ENCODE results near the gene AGFG1.
A peak's percentile ranks its signal among the peaks of the same experiment; 100 is the strongest.
"Not testable (repeated sequence)": the region's sequence is repeated elsewhere in the genome, so short reads cannot be mapped to it uniquely, and the experiment has no call there.

AGFG1 gene

GRCh38 chr2:227551836-227552235 lies 79.9 kb downstream of the AGFG1 start:
- no peak for DNase-seq

- no peak for DNase-seq
Observed at GRCh38 chr2:227562581-227562980, 90.6 kb downstream of the AGFG1 start.

DNA sequence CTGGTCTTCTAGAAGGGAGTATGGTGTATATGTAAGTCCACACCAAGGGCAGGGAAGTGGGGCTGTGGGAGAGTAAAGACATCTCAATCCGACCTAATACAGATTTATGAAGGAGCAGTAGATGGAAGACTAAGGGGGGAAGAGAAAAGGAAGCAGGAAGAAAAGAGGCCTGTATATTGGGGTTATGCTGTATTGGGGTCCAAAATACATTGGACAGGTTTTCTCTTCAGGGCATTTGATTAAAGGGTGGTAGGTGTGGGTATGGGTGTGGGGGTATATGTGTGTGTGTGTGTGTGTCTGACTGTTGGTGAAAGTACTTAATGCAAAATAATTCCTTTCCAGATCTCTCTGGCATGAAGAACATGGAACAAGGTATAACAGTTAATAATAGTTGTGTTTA lies 93.1 kb downstream of the AGFG1 start:
- no peak for DNase-seq

- no peak for DNase-seq
Observed at GRCh38 chr2:227566012-227566411, 94.1 kb downstream of the AGFG1 start.

GRCh38 chr2:227568852-227569169 lies 96.9 kb downstream of the AGFG1 start:
- no peak for DNase-seq

- no peak for DNase-seq
Observed at GRCh38 chr2:227570615-227571014, 98.7 kb downstream of the AGFG1 start.

- DNase-seq = no peak
Observed at GRCh38 chr2:227576110-227576509, 104.2 kb downstream of the AGFG1 start.

DNA sequence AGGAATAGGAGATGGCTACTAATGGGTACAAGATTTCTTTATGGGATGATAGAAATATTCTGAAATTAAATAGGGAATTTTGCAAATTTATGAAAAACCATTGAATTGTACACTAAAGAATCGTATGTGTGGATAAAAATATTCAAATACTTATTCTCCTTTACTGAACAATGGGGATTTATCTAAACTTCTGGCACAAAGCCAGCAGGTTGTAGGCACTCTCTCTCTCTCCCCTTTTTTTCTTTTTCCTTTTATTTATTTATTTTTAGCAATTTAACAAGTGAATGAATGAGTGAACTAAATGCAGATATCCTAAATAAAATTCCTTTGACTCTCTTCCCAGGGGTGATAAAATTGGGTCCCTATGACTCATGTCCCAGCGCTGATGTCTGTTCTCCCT lies 104.9 kb downstream of the AGFG1 start:
- no peak for DNase-seq

GRCh38 chr2:227577555-227577954 lies 105.6 kb downstream of the AGFG1 start:
- no peak for DNase-seq

GRCh38 chr2:227578642-227579041 lies 106.7 kb downstream of the AGFG1 start:
- DNase-seq = peak; percentile 84

DNA sequence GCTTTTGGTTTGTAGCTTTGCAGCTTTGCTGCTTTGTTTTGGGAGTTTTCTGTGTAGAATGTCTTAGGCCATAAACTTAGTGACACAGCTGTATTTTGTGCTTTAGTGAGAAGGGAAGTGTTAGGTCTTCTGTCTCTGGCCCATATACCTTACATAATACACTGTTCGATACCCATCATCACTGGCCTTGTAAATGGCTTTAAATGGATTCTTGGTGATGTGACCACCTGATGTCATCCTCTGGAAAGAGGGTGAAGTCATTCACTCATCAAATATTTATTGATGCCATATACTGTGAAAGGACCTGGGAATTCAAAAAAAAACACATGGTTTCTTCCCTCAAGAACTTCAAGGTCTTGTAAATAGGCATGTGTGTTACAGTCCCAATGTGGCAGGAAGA lies 107.8 kb downstream of the AGFG1 start:
- no peak for DNase-seq

GRCh38 chr2:227582369-227582768 lies 110.4 kb downstream of the AGFG1 start:
- DNase-seq = no peak

- DNase-seq = no peak
Observed at GRCh38 chr2:227592694-227593387, 120.9 kb downstream of the AGFG1 start.

DNA sequence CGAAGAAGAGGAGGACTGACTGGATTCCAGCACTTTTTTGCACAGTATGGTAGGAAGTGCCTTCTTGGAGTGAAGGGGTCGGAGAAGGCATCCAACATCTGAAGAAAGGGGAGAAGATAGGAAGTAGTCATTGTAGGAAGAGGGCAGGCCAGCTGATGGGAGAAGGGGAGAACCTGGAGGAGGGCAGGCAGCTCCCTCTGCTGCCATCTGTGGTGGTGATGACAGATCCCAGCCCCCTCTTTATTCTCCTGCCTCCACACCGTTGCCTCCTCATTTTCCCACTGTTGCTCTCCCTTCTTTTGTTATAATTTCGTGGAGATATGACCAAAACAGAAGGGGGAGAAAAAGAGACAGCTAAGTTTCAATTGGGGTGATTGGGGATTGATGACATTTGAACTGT lies 123.8 kb downstream of the AGFG1 start:
- DNase-seq = no peak

DNA sequence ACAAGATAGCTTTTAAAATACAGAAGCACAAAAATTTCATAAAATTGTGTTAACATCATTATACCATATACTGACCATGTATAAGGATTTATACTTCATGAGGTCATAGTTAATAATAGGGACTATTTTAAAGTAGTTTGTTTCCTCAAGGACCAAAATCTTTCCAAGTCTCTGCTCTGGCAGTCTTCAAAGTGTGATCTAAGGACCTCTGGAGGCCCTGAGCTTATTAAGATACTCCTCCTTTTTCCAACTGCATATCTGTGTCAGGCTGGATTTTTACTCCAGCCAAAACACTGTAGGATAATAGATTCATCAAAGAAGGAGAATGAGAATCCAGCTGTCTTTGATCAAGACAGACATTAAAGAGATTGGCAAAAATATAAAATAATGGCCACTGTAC lies 125.1 kb downstream of the AGFG1 start:
- DNase-seq = no peak

GRCh38 chr2:227597998-227598397 lies 126.0 kb downstream of the AGFG1 start:
- no peak for DNase-seq

DNA sequence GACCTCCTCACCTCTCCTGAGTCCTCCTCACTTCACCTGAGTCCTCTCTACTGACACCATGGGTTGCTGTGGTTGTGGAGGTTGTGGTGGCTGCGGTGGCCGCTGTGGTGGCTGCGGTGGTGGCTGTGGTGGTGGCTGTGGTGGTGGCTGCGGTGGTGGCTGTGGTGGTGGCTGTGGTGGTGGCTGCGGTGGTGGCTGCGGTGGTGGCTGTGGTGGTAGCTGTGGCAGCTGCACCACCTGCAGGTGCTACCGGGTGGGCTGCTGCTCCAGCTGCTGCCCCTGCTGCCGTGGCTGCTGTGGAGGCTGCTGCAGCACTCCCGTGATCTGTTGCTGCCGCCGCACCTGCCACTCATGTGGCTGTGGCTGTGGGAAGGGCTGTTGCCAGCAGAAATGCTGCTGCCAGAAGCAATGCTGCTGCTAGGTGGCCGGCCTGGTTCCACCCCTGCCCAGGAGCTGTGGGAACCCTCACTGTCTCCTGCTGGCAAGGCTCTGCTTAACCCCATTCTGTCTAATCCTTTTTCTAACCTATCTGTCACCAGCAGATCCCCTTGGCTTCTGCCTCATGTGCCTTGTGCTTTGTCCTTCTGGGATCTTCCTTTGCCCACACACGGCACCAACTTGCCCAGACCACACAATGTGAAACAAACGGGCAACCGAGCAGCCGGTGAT lies 127.0 kb downstream of the AGFG1 start, which contains the start of gene SCYGR2:
TSS of gene SCYGR2 (plus strand) at position 59 of the 669 bp plus-strand sequence. CDS start at position 59, 0 bp downstream.
- DNase-seq = not testable (repeated sequence)

DNA sequence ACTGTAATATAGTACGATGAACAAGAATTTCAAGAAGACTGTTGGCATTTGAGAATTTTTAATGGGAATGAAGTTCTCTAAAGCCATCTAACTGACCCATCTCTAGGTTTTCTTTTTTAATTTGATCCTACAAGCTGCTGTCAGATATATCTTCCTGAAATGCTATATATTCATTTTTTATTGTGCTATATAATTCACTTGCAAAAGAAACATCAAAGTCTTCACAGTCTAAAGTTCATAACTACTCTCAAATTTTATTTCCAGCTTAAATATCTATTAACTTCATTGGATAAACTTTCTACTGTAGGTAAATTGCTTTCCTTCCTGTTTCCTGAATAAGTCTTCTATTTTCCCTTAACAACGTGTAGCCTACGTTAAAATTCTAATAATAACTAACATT lies 130.4 kb downstream of the AGFG1 start:
- DNase-seq = no peak

DNA sequence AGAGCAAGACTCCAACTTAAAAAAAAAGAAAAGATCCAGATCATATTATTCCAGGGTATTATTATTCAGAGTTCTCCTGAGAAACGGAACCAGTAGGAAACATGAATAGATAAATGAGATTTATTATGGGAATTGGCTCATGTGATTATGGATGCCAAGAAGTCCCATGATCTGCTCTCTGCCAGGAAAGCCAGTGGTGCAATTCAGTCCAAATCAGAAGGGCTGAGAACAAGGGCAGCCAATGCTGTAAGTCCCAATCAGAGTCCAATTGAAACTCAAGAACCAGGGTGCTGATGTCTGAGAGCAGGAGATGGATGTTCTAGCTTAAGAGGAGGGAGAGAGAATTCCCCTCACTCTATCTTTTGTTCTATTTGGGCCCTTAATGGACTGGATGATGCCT lies 134.5 kb downstream of the AGFG1 start:
- no peak for DNase-seq

DNA sequence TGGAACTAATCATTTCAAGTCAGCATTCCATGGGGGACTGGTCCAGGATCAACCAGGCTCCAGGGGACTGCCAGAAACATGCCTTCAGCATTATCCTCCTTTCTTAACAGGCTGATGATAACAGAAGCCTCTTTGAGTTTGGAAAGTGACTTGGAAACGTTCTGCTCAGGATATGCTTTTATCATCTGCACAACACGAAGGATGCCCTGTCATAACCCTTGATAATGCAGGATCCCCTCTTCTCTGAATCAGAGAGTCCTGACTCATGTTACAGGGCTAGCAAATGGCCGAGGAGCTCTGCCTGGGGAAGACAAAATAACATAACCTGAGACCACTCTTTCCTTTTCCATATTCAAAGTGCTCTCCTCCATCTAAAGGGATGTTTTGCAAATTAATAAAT lies 136.0 kb downstream of the AGFG1 start:
- DNase-seq = no peak

- no peak for DNase-seq
Observed at GRCh38 chr2:227608561-227609338, 136.8 kb downstream of the AGFG1 start.

DNA sequence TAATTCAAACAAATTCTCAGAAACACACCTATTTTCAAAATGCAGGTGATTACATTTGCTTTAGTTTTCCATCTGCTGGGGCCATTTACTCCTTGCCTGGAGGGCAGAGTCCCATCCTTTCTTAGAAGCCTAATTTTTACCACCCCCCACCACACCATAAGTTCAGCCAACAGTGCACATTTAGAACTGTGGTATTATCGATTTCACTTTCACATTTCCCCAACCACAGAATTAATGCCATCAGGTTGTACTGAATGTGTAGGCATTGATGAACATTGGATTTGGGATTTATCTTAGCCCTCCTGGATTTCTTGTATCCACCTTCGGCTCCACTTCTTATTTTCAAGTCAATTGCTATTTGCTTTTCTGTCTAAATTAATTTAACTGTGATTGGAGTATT lies 138.2 kb downstream of the AGFG1 start:
- DNase-seq = no peak

All from DMS79 (cell line).